ENCODE measurements around the gene CUX1. TPM values are rescaled to one million over a fixed set of nuclear protein-coding genes. Genes with fewer than 3 reads are reported as not detected.
A peak's percentile ranks its signal among the peaks of the same experiment; 100 is the strongest.
"Not testable (repeated sequence)": the region's sequence is repeated elsewhere in the genome, so short reads cannot be mapped to it uniquely, and the experiment has no call there.

The CUX1 gene
- total RNA-seq, 1 donor from 2014 or later: 66.4 TPM

GRCh38 chr7:101866328-101866727, 48.9 kb downstream of the CUX1 start:
- Histone ChIP-seq H2AFZ (replicated peaks) (no peak overlapping the region), H4K20me1 (ENCODE audit: low read depth) (peaks cover 98% of the 10 kb centered on the region), H3K4me1 (peaks cover 21% of the 10 kb centered on the region), H3K9me3 (ENCODE audit: low read depth) (no peaks in the 10 kb centered on the region), H3K4me2 (no peak overlapping the region), H3K9ac (no peak overlapping the region), H3K27ac (no peak overlapping the region), H3K4me3 (no peak overlapping the region), H3K79me2 (ENCODE audit: low read depth) (peaks cover 100% of the 10 kb centered on the region), H3F3A (ENCODE audit: low read depth) (peaks cover 20% of the 10 kb centered on the region), H3K27me3 (no peaks in the 10 kb centered on the region), H3K36me3 (peaks cover 4% of the 10 kb centered on the region)
- no peak overlapping the region for H3K4me3 Mint-ChIP-seq
- peaks cover 8% of the 10 kb centered on the region for H3K36me3 Mint-ChIP-seq
- TF ChIP-seq EZH2 (IDR thresholded peaks at IDR 0.05): no peak
- TF ChIP-seq, protein P1, sequence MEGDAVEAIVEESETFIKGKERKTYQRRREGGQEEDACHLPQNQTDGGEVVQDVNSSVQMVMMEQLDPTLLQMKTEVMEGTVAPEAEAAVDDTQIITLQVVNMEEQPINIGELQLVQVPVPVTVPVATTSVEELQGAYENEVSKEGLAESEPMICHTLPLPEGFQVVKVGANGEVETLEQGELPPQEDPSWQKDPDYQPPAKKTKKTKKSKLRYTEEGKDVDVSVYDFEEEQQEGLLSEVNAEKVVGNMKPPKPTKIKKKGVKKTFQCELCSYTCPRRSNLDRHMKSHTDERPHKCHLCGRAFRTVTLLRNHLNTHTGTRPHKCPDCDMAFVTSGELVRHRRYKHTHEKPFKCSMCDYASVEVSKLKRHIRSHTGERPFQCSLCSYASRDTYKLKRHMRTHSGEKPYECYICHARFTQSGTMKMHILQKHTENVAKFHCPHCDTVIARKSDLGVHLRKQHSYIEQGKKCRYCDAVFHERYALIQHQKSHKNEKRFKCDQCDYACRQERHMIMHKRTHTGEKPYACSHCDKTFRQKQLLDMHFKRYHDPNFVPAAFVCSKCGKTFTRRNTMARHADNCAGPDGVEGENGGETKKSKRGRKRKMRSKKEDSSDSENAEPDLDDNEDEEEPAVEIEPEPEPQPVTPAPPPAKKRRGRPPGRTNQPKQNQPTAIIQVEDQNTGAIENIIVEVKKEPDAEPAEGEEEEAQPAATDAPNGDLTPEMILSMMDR (IDR thresholded peaks at IDR 0.05): no peak
- no peaks in the 10 kb centered on the region for H3K9me3 Mint-ChIP-seq
- peaks cover 53% of the 10 kb centered on the region for H3K4me1 Mint-ChIP-seq
- no peak overlapping the region for H3K27ac Mint-ChIP-seq
- DNase-seq (ENCODE audit: low spot score): no peak
- H3K27me3 Mint-ChIP-seq (ENCODE audit: insufficient read depth, low read depth): no peaks in the 10 kb centered on the region

GRCh38 chr7:101867265-101867664, 49.8 kb downstream of the CUX1 start:
- H3K9me3 ChIP-seq (ENCODE audit: low read depth): no peaks in the 10 kb centered on the region
- peaks cover 20% of the 10 kb centered on the region for H3F3A ChIP-seq (ENCODE audit: low read depth)
- no peaks in the 10 kb centered on the region for H3K27me3 ChIP-seq
- no peak overlapping the region for H2AFZ ChIP-seq (replicated peaks)
- Mint-ChIP-seq H3K4me3 (no peak overlapping the region), H3K4me1 (peaks cover 49% of the 10 kb centered on the region), H3K36me3 (peaks cover 8% of the 10 kb centered on the region), H3K27me3 (ENCODE audit: insufficient read depth, low read depth) (no peaks in the 10 kb centered on the region), H3K9me3 (no peaks in the 10 kb centered on the region), H3K27ac (peak overlapping the region; percentile 42)
- peaks cover 18% of the 10 kb centered on the region for H3K4me1 ChIP-seq
- peaks cover 4% of the 10 kb centered on the region for H3K36me3 ChIP-seq
- no peak overlapping the region for H3K9ac ChIP-seq
- DNase-seq (ENCODE audit: low spot score): no peak
- no peak for TF ChIP-seq EZH2phosphoT487 (IDR thresholded peaks at IDR 0.05)
- TF ChIP-seq, protein P1 (IDR thresholded peaks at IDR 0.05): no peak
- no peak for TF ChIP-seq EZH2 (IDR thresholded peaks at IDR 0.05)
- peaks cover 100% of the 10 kb centered on the region for H3K79me2 ChIP-seq (ENCODE audit: low read depth)
- peaks cover 98% of the 10 kb centered on the region for H4K20me1 ChIP-seq (ENCODE audit: low read depth)
- no peak overlapping the region for H3K4me3 ChIP-seq
- no peak overlapping the region for H3K27ac ChIP-seq
- no peak overlapping the region for H3K4me2 ChIP-seq

DNA sequence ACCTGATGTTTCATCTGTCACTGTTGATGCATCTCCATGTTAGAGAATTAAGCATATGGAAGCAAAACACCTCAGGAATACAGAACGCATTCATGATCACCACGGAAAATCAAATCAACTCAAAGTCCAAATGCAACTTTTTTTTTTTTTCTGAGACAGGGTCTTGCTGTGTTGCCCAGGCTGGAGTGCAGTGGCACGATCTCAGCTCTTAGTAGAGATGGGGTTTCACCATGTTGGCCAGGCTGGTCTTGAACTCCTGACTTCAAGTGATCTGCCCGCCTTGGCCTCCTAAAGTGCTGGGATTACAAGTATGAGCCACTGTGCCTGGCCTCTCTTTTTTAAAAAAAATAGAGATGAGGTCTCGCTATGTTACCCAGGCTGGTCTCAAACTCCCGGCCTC, 50.3 kb downstream of the CUX1 start:
- H3K4me1 Mint-ChIP-seq: peaks cover 45% of the 10 kb centered on the region
- H3K36me3 ChIP-seq; H3K27me3 ChIP-seq; H3K36me3 Mint-ChIP-seq; H3K9me3 ChIP-seq (ENCODE audit: low read depth); H2AFZ ChIP-seq (replicated peaks); DNase-seq (ENCODE audit: low spot score); H3K9ac ChIP-seq; H3K4me3 Mint-ChIP-seq; H3K4me2 ChIP-seq; H3K27ac Mint-ChIP-seq; H3K4me3 ChIP-seq; H3K9me3 Mint-ChIP-seq; H3K27me3 Mint-ChIP-seq (ENCODE audit: insufficient read depth, low read depth); H3K27ac ChIP-seq: not testable (repeated sequence)
- Histone ChIP-seq H3K79me2 (ENCODE audit: low read depth) (peaks cover 100% of the 10 kb centered on the region), H3F3A (ENCODE audit: low read depth) (peaks cover 20% of the 10 kb centered on the region), H4K20me1 (ENCODE audit: low read depth) (peaks cover 98% of the 10 kb centered on the region), H3K4me1 (peaks cover 13% of the 10 kb centered on the region)

GRCh38 chr7:101868191-101868950, 50.9 kb downstream of the CUX1 start:
- H3K27ac ChIP-seq: no peak overlapping the region
- Mint-ChIP-seq H3K36me3 (peaks cover 8% of the 10 kb centered on the region), H3K27me3 (ENCODE audit: insufficient read depth, low read depth) (no peaks in the 10 kb centered on the region), H3K4me3 (peak overlapping the region; percentile 36), H3K27ac (peak overlapping the region; percentile 16), H3K4me1 (peaks cover 41% of the 10 kb centered on the region), H3K9me3 (no peaks in the 10 kb centered on the region)
- H2AFZ ChIP-seq (replicated peaks): no peak overlapping the region
- TF ChIP-seq, protein P1 (IDR thresholded peaks at IDR 0.05): no peak
- no peak for TF ChIP-seq EZH2phosphoT487 (IDR thresholded peaks at IDR 0.05)
- no peak for TF ChIP-seq EZH2 (IDR thresholded peaks at IDR 0.05)
- no peaks in the 10 kb centered on the region for H3K36me3 ChIP-seq
- peaks cover 98% of the 10 kb centered on the region for H4K20me1 ChIP-seq (ENCODE audit: low read depth)
- H3K79me2 ChIP-seq (ENCODE audit: low read depth): peaks cover 100% of the 10 kb centered on the region
- H3K4me3 ChIP-seq: no peak overlapping the region
- H3F3A ChIP-seq (ENCODE audit: low read depth): peaks cover 20% of the 10 kb centered on the region
- H3K9me3 ChIP-seq (ENCODE audit: low read depth): no peaks in the 10 kb centered on the region
- no peaks in the 10 kb centered on the region for H3K27me3 ChIP-seq
- no peak overlapping the region for H3K4me2 ChIP-seq
- H3K4me1 ChIP-seq: peaks cover 14% of the 10 kb centered on the region
- H3K9ac ChIP-seq: no peak overlapping the region
- DNase-seq (ENCODE audit: low spot score): no peak

Data from neural progenitor cell (in vitro differentiated cells).